ENCODE measurements around the gene KPNA2.
"Not testable (repeated sequence)": the region's sequence is repeated elsewhere in the genome, so short reads cannot be mapped to it uniquely, and the experiment has no call there.

KPNA2 gene

GRCh38 chr17:68057531-68057952 is 22.0 kb downstream of the KPNA2 start:
- DNase-seq (ENCODE audit: low read depth in 2 of 2), result peak; percentile 17 to 27

DNA sequence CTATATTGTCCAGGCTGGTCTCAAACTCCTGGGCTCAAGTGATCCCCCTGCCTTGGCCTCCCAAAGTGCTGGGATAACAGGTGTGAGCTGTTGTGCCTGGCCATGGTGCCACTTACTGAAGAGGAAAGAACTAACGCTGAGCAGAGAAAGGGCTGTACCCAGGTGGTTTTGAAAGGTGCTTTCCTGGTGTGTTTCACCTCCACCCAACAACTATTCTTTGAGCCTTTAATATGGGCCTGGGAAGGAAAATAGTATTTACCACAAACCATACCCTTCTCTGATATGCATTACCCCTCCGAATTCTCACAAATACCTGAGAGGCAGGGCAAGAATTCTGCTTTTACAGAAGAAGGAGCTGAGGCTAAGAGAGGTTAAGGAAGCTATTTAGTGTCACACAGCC is 24.8 kb downstream of the KPNA2 start:
- no peak for DNase-seq (ENCODE audit: low read depth in 2 of 2)

- DNase-seq (ENCODE audit: low read depth in 2 of 2), result no peak
Measured at GRCh38 chr17:68061512-68062313, 26.2 kb downstream of the KPNA2 start.

DNA sequence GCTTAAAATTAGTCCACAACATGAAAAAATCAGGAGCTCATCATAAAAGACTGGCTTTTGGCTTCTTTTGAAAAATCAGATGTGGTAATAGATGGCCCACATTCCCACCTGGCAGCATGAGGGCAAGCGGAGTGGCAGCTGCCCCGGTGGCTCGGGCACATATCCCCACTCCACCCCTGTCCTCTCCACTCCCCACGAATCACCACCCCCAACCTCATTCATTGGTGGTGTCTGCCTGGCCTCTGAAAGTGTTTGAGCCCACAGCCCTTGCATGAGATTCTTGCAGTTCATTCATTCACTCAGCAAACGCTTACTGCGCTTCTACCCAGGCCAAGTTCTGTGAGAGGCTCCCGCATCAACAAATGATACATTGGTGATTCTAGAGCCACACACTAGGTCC is 29.8 kb downstream of the KPNA2 start:
- DNase-seq (ENCODE audit: low read depth in 2 of 2), result not testable (repeated sequence)

DNA sequence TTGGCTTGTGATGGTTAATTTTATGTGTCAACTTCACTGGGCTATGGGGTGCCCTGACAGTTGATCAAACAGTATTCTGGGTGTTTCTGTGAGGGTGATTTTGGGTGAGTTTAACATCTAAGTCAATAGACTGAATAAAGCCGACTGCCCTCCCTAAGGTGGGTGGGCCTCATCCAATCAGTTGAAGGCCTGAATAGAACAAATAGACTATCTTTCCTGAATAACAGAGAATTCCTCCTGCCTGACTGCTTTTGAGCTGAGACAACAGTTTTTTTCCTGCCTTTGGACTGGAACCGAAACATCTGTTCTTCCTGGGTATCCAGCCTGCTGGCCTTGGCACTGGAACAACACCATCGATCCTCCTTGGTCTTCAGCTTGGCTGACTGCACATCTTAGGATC is 33.0 kb downstream of the KPNA2 start:
- not testable (repeated sequence) for DNase-seq (ENCODE audit: low read depth in 2 of 2)

- DNase-seq (ENCODE audit: low read depth in 2 of 2), result not testable (repeated sequence)
Measured at GRCh38 chr17:68070582-68071444, 35.3 kb downstream of the KPNA2 start.

GRCh38 chr17:68074279-68074678 is 38.7 kb downstream of the KPNA2 start:
- no peak for DNase-seq (ENCODE audit: low read depth in 2 of 2)

DNA sequence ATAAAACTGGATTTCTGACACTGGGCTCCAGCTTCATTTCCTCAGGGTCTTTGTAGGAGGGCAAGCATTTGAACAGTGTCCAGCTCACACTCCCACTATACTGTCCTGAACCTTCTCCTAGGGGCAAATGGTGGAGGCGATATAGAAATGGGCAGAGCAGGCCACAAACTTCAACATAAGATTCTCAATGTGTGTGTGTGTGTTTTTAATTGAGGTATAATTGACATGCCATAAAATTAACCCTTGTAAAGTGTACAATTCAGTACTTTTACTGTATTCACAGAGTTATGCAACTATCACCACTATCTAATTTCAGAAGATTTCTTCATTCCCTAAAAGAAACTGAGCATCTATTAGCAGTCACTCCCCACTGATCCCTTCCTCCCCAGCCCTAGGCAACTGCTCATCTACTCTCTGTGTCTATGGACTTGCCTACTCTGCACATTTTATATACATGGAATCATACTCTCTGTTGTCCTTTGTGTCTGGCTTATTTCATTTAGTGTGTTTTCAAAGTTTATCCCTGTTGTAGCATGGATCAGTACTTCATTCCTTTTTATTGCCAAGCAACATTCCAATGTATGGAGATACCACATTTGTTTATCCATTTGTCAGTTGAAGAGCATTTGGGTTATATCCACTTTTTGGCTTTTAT is 40.5 kb downstream of the KPNA2 start:
- DNase-seq (ENCODE audit: low read depth in 2 of 2), result not testable (repeated sequence)

- not testable (repeated sequence) for DNase-seq (ENCODE audit: low read depth in 2 of 2)
Measured at GRCh38 chr17:68077498-68077897, 42.0 kb downstream of the KPNA2 start.

DNA sequence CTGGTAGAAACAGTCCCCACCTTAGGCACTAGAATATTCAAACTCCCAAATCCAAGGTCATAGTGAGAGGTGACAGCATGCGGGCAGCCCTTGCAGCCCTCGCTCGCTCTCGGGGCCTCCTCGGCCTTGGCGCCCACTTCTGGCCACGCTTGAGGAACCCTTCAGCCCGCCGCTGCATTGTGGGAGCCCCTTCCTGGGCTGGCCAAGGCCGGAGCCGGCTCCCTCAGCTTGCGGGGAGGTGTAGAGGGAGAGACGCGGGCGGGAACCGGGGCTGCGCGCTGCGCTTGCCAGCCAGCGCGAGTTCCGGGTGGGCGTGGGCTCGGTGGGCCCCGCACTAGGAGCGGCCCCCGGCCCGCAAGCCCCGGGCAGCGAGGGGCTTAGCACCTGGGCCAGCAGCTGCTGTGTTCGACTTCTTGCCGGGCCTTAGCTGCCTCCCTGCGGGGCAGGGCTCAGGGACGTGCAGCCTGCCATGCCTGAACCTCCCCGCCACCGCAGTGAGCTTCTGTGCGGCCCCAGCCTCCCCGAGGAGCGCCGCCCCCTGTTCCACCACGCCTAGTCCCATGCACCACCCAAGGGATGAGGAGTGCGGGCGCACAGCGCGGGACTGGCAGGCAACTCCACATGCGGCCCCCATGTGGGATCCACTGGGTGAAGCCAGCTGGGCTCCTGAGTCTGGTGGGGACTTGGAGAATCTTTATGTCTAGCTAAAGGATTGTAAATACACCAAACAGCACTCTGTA is 45.0 kb downstream of the KPNA2 start:
- no peak for DNase-seq (ENCODE audit: low read depth in 2 of 2)

- DNase-seq (ENCODE audit: low read depth in 2 of 2), result not testable (repeated sequence)
Measured at GRCh38 chr17:68081305-68082265, 46.0 kb downstream of the KPNA2 start.

DNA sequence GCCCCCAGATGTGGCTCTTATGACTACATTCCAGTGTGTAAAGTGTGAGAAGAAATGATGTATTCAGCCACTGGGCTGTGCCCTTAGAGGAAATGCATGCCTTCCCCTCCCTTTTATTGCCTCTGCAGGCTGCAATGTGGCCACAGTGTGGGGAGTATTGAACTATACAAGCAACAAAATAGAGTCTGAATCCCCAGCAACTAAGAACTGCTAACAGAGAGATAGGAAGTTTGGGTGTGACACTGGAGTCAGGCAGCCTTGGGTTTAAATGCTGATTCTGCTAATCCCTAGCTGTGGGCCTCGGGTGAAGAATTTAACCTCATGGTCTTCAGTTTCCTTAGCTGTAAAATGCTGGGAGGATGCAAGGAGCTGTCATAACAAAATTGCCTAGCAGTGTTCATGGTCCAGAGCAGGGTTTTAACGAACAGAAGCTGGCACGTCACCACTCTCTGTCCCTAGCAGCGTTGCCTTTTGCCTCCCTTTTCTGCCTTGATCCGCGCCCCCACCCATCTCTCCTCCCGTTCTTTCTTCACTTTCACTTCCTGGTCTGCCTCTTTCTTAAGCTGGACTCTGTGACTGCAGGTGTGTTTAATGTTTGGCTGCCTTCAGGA is 50.3 kb downstream of the KPNA2 start:
- DNase-seq (ENCODE audit: low read depth in 2 of 2), result no peak

GRCh38 chr17:68086666-68087065 is 51.1 kb downstream of the KPNA2 start:
- DNase-seq (ENCODE audit: low read depth in 2 of 2), result not testable (repeated sequence)

DNA sequence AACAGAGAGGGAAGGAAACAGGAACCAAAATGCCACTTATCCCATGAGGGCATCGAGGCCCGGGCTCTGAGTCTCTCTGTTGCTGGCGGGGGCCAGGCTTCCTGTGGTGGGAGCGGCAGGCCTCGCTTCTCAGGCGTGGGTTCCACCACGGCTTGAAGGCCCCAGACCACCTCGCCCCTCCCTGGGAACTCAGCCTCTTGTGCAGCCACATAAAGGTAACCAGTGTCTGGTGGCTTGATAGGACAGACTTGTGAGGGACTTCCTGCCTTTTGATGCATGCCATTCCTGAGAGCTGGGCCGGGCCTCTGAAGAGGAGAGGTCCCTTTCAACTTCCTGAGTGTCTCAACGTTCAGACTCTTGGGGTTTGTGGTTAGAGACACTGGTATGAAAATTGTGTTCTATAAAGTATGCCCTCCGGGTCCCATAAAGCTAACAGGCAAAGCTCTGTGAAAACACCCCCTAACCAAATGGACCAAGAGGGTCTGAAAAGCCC is 51.6 kb downstream of the KPNA2 start:
- DNase-seq (ENCODE audit: low read depth in 2 of 2), result not testable (repeated sequence)

- no peak for DNase-seq (ENCODE audit: low read depth in 2 of 2)
Measured at GRCh38 chr17:68087851-68088250, 52.3 kb downstream of the KPNA2 start.

- DNase-seq (ENCODE audit: low read depth in 2 of 2), result no peak
Measured at GRCh38 chr17:68089881-68090280, 54.3 kb downstream of the KPNA2 start.

DNA sequence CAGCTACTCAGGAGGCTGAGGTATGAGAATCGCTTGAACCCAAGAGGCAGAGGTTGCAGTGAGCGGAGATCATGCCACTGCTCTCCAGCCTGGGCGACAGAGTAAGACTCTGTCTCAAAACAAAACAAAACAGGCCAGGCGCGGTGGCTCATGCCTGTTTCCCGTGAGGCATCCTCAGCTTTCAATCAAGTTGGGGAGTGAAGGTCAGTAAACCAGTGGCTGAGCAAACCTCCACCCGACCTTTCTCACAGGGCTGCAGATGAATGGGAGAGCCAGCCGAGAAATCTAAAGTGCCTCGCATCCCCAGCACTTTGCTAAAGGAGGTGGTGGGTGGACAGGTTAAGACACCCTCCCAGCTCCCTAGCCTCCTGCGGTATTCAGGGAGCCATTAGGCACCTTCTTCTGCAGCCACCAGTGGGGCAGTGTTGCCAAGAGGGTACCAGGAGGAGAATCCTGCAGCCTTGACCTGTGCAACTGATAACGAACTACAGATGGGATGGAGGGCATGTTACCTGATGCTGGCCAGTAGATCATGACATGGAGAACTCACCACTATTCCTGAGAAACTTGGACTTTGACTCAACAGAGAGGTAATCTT is 59.0 kb downstream of the KPNA2 start:
- DNase-seq (ENCODE audit: low read depth in 2 of 2), result no peak

GRCh38 chr17:68095205-68095811 is 59.8 kb downstream of the KPNA2 start:
- no peak for DNase-seq (ENCODE audit: low read depth in 2 of 2)

DNA sequence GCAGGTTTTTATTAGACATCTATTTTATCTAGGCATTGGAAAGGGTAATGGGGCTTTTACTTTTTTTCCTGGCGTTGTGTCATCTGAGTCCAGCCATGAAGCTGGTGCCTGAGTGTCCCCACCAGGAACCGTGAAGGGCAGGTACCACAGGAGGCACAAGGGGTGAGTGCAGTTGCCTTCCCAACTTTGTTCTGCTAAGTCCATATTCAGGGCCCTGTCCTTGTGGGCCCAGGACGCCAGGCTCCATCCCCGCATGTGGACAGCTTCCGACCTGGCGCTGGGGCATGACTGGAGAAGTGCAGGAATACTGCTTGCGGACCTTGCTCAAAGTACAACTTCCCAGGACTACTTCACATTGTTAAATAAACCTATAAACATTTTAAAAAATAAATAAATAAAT is 60.6 kb downstream of the KPNA2 start:
- DNase-seq (ENCODE audit: low read depth in 2 of 2), result no peak

Measured in stimulated activated CD4-positive, alpha-beta T cell treated with anti-CD3 and anti-CD28 coated beads, Interleukin-4, amount 100 ng/mL, for 48 hours (primary cell).